HG03432 (cell line): Measurements from ENCODE around the gene SQOR.
"Not testable (repeated sequence)": the region's sequence is repeated elsewhere in the genome, so short reads cannot be mapped to it uniquely, and the experiment has no call there.

ENCODE experiments used
- ATAC-seq: cut with Tn5 transposase; IDR thresholded peaks from one replicate; pipeline ENCODE4 v1.9.1; 2021; ENCODE audit warnings: mild to moderate bottlenecking, moderate library complexity; ENCODE audit not compliant: unreplicated experiment

SQOR gene

GRCh38 chr15:45630917-45631691 lies 3.7 kb upstream of the SQOR start:
- ATAC-seq: no peak

GRCh38 chr15:45631776-45632175 lies 3.1 kb upstream of the SQOR start:
- ATAC-seq: no peak

- ATAC-seq: peak; percentile 58
Measured at GRCh38 chr15:45635191-45635638, 386 bp downstream of the SQOR start.

- no peak for ATAC-seq
Measured at GRCh38 chr15:45635763-45636292, 999 bp downstream of the SQOR start.

- ATAC-seq: no peak
Measured at GRCh38 chr15:45637141-45637540, 2.3 kb downstream of the SQOR start.

GRCh38 chr15:45637552-45638033 lies 2.8 kb downstream of the SQOR start:
- ATAC-seq: peak; percentile 42

GRCh38 chr15:45640616-45641015 lies 5.8 kb downstream of the SQOR start:
- ATAC-seq: no peak

- ATAC-seq: no peak
Measured at GRCh38 chr15:45641374-45641781, 6.5 kb downstream of the SQOR start.

GRCh38 chr15:45641999-45642932 lies 7.4 kb downstream of the SQOR start:
- no peak for ATAC-seq

GRCh38 chr15:45644437-45644836 lies 9.6 kb downstream of the SQOR start:
- no peak for ATAC-seq

- ATAC-seq: no peak
Measured at GRCh38 chr15:45645026-45645980, 10.5 kb downstream of the SQOR start.

- no peak for ATAC-seq
Measured at GRCh38 chr15:45646220-45646619, 11.4 kb downstream of the SQOR start.

GRCh38 chr15:45647828-45648227 lies 13.0 kb downstream of the SQOR start:
- no peak for ATAC-seq

- ATAC-seq: no peak
Measured at GRCh38 chr15:45648521-45649200, 13.8 kb downstream of the SQOR start.

GRCh38 chr15:45650007-45650406 lies 15.2 kb downstream of the SQOR start:
- not testable (repeated sequence) for ATAC-seq

- ATAC-seq: no peak
Measured at GRCh38 chr15:45650889-45651525, 16.2 kb downstream of the SQOR start.

- no peak for ATAC-seq
Measured at GRCh38 chr15:45653702-45654424, 19.0 kb downstream of the SQOR start.

GRCh38 chr15:45654749-45655148 lies 19.9 kb downstream of the SQOR start:
- ATAC-seq: no peak

- no peak for ATAC-seq
Measured at GRCh38 chr15:45657254-45657653, 22.4 kb downstream of the SQOR start.
